HG03064 (cell line): Measurements from ENCODE around the gene KCNJ12.
"Not testable (repeated sequence)": the region's sequence is repeated elsewhere in the genome, so short reads cannot be mapped to it uniquely, and the experiment has no call there.

Experiments
- ATAC-seq: cut with Tn5 transposase; IDR thresholded peaks from one replicate; pipeline ENCODE4 v1.9.1; 2021; ENCODE audit warnings: low read depth; ENCODE audit not compliant: unreplicated experiment

The KCNJ12 gene

DNA sequence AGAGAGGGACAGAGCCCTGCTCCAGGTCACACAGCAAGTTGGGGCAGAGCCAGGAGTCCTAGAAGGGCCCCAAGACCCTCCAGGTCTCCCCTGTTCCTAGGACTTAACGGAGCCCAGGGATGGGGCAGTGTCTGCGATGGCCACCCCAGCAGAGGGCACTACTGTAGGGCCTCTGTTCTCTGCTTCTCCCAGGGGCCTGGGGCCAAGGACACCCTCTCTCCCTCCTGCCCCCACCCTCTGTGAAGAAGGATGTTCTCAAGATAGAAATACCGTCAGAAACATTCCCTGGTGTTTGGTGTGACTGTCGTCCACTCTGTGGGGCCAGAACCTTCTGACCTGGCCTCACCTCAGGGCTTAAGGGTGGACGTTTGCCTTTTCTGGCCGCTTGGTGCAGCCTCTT, 28.4 kb downstream of the KCNJ12 start:
- ATAC-seq = not testable (repeated sequence)

DNA sequence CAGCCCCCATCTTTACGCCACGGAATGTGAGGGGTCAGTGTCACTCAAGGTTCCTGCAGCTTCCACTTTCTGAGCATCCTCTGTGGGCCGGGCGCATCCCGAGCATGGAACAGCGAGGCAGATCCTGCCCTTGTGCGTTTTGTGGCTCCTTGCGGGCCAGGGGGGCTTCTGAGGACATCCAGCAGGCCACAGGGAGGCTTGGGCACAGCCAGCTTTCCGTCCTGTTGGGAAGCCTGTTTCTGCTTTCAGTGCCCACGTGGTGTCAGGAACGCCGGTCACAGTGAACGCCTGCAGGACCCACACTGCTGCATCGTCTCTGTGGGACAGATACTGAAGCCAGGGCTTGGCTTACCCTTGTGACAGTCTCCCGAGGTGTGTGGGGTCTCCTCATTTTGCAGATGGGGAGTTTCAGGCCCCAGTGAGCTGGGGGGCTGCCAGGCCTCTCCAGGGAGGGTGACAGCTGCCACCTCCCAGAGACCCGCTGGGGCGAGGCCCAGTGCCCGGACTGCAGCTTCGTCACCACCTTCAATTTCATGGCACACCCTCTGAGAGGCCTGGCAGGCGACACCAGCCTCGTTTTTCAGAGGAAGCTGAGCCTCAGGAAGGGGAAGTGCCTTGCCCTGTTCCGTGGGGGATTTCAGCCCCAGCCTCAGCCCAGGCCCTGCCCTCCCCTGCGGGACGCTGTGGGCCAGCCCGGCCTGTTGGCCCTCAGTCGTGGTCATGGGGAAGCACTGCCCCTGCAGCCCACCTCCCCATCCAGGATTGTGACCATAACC, 29.0 kb downstream of the KCNJ12 start:
- not testable (repeated sequence) for ATAC-seq

DNA sequence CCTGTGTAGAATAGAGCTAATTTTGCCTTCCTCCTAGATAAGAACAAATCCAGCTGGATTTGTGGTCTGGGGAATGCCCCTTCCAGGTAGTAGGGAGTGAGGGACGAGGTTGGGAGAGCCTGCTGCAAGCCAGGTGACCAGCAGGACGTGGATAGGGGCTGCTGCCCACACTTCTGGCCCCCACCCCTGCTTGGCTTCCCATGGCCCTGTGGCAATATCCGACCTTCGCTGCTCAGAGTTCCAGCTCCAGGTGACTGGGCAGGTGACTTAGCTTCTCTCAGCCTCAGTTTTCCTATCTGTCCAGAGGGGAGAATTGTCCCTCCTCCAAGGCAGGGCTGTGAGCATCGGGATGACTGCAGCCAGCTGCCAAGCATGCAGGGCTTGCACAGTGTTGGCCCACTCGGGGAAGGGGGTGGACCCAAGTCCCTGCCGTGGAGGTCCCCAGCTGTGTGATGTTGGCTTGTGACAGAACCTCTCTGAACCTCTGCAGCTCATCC, 29.8 kb downstream of the KCNJ12 start:
- not testable (repeated sequence) for ATAC-seq

DNA sequence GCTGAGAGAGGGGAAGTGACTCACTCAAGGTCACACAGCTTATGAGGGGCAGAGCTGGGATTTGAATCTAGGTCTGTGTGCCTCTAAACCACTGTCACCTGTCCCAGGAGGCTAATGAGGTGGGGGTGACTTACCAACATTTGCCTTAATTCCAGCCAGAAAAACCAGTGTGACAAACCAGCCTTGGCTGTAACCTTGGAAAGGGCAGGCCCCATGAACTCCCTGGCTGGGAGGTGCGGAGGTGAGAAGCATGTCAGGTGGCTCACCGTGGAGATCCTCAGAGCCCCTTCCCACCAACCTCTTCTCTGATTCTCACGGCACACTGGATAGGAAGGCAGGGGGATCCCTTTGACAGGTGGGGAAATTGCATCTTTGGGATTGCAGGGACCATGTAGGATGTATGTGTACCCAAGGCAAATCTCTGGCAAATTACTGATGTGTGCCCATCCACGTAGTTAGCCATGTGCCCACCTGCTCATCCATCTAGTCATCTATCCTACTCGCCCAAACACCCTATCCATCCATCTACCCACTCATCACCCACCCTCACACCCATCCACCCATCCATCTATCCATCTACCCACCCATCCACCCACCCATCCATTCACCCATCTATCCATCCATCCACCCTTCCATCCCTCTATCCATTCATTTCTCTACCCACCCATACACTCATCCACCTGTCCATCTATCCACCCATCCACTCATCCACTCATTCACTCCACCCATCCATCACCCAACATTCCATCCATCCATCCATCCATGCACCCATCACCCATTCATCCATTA, 30.7 kb downstream of the KCNJ12 start:
- not testable (repeated sequence) for ATAC-seq

DNA sequence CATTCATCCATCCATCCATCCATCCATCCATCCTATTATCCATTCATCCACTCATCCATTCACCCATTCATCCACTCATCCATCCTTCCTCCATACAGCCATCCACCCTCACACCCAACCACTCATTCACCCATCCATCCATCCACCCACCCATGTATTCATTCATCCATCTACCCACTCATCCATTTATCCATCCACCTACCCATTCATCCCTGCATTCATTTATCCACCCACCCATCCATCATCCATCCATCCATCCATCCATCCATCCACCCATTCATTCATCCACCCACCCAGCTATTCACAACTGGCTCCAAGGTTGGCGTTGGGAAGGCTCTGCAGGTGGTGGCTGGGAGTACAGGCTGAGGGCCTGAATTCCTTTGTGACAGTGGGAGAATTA, 31.6 kb downstream of the KCNJ12 start:
- ATAC-seq = not testable (repeated sequence)

DNA sequence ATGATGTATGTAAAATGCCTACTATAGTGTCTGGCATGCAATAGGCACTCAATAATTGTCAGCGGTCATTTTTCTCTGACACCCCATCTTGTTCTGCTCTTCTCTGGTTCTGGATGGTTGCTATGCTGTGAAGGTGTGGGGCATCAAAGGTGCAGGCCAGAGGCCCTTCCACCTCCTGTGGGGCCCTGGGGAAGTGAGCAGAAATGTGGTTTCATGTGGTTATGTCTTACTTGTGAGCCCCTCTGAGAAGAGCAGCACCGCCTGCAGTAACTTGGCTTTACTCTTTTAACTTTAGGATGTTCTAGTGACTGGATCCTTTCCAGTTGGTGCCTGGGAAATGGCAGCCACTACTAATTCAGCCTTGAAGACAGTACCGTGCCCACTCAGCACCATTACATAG, 32.1 kb downstream of the KCNJ12 start:
- not testable (repeated sequence) for ATAC-seq

DNA sequence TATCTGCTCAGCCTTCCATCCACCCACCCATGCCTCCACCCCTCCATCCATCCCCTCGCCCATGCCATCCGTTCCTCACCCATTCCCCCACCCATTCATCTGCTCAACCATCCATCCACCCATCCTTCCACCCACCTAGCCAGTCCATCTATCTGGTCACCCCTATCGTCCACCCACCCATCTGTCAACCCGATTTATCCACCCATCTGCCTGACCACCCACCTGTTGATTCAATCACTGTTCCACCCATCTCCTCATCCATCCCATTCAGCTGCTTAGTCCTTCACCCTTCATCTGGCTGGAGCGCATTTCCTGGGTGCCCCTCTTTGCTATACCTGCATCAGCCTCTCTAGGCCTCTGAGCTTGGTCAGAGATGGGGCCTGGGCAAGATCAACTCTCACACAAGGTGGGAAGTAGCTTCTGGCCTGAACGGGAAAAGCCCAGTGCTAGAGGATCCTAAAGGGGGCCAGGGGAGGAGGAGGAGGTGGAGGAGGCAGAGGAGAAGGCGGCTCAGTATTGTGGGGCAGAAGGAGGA, 32.7 kb downstream of the KCNJ12 start:
- ATAC-seq = not testable (repeated sequence)

DNA sequence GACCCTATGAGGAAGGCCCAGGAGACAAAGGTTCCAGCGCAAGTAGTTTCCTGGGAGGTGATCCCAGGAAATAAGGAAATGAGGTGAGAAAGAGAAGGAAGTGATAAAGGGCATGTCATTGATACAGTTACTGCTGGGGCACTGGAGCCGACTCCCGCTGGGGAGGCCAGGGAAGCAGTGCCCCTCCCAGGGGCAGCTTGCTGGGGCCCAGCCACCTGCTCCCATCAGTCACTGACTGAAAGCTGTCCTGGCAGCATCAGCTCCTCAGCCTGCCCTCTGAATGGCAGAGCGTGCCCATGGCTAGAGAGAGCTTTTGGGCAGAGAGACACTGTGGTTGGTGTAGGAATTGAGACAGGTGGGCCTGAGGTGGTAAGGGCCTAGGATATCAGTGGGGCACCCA, 33.2 kb downstream of the KCNJ12 start:
- not testable (repeated sequence) for ATAC-seq

DNA sequence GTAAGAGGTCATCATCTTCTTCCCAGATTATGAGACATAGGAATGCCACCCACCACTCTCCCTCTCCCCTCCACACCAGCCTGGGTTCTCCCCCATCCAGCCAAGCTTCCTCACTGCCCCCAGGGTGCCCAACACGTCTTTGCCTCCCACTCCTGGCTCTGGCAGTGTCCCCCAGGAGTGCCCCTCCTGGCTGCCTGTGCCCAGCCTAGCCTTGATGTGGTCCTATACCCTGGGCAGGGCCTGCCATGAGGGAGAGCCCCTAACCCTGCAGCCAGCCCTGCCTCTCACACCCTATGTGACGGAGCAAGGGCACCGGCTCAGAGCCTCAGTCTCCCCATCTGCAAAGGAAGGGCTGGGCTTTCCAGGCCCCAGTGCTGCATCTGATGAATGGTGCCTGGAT, 33.8 kb downstream of the KCNJ12 start:
- ATAC-seq = not testable (repeated sequence)

DNA sequence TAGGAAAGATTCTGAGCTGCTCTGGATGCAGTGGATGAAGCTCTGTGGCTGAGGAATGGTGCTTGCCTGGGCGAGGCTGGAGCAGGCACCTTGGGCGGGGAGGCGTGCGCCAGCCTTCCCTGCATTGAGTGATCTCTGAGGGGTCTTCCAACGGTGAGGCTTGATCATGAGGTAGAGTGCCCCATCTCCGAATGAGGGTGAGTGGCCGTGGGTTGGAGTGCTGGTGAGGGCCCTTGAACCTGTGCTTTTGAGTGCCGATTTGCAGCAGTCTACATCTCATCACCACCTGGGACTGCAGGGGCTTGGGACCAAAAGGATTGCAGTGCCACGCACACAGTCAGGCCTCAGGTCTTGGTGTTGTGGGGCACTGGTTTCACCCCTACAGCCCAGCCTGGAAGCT, 34.2 kb downstream of the KCNJ12 start:
- ATAC-seq = not testable (repeated sequence)

DNA sequence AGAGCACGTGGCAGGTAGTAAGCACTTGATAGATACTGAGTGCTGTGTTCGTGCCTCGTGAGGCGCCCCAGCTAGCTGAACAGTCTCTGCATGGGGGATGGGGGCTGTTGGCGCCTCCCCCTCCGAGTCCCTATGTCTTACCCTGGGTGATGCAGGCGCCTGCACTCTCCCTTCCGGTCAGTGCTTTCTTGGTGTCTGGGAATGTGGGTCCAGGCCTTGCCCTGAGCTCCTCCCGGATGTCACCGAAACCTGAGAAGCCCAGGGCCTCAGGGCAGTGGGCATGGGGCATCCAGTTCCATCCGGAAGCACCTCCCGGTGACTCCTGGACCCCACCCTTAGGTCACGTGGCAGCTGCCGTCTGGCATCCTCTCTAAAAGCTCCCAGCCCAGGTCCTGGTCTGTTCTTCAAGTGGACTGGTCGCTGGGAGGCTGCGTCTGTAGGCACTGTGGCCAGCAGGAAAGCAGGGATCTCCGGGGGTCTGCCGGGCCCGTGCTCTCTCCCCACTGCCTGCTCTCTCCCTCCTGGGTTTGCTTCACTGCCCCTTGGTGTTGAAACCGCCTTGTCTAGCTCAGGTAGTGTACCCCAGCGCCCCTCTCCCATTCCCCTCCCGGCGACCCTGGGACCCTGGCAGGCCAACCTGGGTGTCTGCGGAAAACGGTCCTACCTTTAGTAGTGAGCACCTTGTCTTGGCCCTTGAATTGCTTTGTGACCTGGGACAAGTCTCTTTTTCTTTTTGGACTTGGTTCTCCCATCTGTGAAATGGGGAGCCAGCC, 34.9 kb downstream of the KCNJ12 start:
- not testable (repeated sequence) for ATAC-seq

DNA sequence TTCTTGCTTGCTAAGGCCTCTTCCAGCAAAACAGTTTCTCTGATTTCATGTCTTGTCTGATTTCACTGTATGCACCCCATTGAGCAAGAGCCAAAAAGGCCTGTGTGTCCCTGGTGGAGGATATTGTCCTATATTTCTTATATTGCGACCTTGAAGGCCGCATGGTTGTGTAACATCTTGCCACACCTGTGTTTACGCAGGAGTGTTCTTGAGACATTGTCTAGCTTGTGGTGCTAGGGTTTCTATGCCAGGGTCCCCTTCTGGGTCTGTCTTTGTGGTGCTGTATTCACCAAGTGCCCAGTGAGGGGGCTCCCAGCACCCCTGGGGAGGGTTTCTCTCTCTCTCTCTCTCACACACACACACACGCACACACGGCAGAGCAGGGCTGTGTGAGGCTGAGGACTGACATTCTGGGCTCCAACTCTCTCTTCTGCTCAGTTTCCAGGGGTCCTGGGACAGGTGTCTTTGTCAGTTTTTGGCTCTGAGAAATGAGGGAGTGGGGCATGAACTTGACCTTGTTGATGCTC, 35.6 kb downstream of the KCNJ12 start:
- not testable (repeated sequence) for ATAC-seq

DNA sequence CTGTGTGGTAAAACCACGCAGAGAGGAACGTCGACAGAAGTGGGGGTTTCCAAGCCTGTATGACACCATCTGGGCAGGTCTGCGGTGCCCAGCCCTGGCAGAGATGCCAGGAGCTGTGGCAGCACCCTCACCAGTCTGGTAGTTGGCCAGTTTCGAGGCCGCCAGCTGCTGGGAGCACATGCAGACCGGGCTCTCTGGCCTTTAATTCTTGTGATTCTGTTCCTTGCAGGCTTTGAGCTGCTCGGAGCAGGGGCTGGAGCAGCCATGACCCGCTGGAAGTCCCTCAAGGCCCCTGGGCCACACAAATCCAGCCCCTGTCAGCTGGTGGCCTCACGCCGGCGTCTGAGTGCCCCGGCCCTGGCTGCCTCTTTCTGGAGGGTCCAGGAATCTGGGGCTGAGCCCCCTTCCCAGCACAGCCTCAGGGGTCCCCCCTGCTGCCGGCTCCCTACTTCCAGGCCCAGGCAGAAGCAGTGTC, 36.1 kb downstream of the KCNJ12 start:
- not testable (repeated sequence) for ATAC-seq

DNA sequence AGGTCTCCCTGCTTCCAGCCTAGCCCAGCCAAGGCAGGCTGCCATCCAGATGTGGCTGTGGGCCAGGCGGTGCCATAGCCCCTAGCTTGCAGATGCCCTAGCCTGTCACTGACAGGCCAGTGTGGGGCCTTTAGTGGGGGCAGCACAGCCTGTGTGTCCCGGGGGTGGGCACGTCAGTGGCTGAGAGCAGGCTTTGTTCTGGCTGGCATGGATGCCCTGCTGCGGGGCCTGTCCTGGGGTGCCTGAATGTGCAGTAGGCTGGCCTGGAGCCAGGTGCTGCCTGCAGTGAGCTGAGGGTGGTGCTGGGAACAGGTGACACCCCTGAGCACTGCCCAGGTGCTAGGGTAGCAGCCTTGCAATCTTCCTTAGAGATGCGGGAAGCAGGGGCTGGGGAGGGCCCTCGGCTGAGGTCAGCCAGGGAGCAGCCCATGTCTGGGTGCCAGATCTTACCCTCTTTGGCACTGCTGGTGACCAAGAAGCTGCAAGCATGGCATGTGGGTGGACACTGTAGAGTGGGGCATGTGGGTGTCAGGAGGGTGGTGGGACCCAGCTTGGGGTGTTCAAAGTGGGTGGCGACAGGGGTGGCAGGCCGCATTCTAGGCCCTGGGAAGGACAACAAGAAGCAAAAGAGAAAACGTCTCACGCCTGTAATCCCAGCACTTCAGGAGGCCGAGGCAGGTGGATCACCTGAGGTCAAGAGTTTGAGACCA, 37.6 kb downstream of the KCNJ12 start:
- ATAC-seq = not testable (repeated sequence)

DNA sequence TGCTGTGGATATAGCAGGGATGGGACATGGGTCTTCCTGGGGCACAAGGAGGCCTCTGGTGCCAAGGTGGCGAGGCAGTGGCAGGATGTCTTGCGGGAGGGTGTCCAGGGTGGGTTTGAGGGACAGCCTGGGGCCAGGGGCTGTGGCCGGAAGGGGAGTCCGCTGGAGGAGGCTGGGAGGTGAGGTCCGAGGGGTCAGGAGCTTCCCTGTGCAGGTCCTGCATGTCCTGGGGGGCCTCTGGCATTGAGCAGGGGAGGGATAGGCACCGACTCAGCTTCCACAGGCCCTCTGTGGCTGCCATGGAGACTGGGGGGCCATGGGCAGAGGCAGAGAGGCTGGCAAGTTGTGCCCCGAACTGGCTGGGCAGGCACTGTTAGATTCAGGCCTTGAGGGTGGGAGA, 38.5 kb downstream of the KCNJ12 start:
- not testable (repeated sequence) for ATAC-seq

DNA sequence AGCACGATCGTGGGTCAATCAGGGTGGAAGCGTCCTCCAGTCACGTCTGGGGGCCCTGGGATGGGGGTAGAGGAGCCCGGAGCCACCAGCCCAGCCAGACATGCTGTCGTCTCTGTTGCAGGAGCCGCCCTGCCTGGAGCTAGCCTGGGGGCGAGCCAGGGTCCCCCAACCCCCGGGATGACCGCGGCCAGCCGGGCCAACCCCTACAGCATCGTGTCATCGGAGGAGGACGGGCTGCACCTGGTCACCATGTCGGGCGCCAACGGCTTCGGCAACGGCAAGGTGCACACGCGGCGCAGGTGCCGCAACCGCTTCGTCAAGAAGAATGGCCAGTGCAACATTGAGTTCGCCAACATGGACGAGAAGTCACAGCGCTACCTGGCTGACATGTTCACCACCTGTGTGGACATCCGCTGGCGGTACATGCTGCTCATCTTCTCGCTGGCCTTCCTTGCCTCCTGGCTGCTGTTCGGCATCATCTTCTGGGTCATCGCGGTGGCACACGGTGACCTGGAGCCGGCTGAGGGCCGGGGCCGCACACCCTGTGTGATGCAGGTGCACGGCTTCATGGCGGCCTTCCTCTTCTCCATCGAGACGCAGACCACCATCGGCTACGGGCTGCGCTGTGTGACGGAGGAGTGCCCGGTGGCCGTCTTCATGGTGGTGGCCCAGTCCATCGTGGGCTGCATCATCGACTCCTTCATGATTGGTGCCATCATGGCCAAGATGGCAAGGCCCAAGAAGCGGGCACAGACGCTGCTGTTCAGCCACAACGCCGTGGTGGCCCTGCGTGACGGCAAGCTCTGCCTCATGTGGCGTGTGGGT, 39.2 kb downstream of the KCNJ12 start:
- not testable (repeated sequence) for ATAC-seq

DNA sequence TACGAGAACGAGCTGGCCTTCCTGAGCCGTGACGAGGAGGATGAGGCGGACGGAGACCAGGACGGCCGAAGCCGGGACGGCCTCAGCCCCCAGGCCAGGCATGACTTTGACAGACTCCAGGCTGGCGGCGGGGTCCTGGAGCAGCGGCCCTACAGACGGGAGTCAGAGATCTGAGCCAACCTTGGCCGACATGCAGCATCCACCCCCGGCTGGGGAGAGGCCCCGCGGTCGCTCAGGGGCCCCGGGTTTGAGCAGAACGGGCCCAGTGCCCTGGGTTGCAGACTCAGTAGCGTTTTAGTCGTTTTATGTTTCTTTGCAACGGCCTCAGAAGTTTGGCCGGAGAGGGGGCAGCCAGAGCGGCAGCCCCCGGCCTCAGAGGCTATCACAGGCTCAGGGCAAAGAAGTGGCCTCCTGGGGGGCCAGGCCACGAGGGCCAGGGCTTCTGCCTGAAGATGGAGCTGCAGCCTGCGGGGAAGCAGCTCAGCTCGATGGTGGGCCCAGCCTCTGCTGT, 40.4 kb downstream of the KCNJ12 start:
- ATAC-seq = not testable (repeated sequence)

DNA sequence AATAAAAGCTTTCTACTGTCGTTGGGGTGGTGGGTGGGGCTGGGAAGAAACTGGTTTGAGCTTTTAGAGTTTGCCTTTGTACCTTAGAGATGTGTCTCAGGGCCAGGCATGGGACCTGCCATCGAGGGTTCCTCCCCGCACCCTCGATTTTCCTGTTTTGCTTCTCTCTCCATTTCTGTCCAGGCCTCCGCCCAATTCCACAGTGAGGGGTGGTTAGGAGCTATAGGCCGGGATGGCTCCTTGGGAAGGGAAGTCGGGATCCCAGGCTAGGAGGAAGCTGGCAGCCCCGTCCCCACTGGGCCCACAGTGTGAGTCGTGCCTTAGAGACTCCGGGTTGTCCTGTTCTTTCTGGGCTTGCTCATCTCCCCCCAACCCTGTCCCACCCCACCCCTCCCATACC, 41.2 kb downstream of the KCNJ12 start:
- not testable (repeated sequence) for ATAC-seq
